ENCODE measurements around the gene ENPP7.

GRCh38 chr17:79735096-79735495, 4.4 kb downstream of the ENPP7 start:
- TF ChIP-seq ZNF549 (tag by site-specific recombination; IDR thresholded peaks at IDR 0.05): no peak
- no peak for TF ChIP-seq ATF2 (tag by site-specific recombination; IDR thresholded peaks at IDR 0.05; ENCODE audit: low read depth)
- no peak for TF ChIP-seq ZNF324 (tag by site-specific recombination; IDR thresholded peaks at IDR 0.05)
- TF ChIP-seq CTCF (tag by site-specific recombination; IDR thresholded peaks at IDR 0.05): no peak
- TF ChIP-seq ZNF473 (tag by site-specific recombination; IDR thresholded peaks at IDR 0.05): no peak
- TF ChIP-seq MEIS1 (CRISPR knock-in tag; IDR thresholded peaks at IDR 0.05; ENCODE audit: borderline replicate concordance): no peak
- TF ChIP-seq ZSCAN16 (tag by site-specific recombination; IDR thresholded peaks at IDR 0.05): no peak

All from HEK293 (cell line).